ENCODE data around the gene PIGT.
A peak's percentile ranks its signal among the peaks of the same experiment; 100 is the strongest.
"Not testable (repeated sequence)": the region's sequence is repeated elsewhere in the genome, so short reads cannot be mapped to it uniquely, and the experiment has no call there.

The PIGT gene

DNA sequence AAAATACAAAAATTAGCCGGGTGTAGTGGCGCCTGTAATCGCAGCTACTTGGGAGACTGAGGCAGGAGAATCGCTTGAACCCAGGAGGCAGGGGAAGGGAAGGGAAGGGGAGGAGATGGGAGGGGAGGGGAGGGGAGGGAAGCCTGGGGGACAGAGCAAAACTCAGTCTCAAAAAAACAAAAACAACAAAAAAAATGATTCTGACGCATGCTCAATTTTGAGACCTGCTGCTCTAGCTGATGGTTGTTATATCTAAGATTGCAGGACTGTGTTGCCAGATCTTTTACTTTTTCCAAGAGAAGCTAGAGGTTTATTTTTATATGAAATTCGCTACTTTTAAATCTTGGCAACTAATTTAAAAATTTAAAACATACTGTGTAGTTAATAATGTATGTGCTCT is 51.2 kb downstream of the PIGT start:
- DNase-seq = no peak

DNA sequence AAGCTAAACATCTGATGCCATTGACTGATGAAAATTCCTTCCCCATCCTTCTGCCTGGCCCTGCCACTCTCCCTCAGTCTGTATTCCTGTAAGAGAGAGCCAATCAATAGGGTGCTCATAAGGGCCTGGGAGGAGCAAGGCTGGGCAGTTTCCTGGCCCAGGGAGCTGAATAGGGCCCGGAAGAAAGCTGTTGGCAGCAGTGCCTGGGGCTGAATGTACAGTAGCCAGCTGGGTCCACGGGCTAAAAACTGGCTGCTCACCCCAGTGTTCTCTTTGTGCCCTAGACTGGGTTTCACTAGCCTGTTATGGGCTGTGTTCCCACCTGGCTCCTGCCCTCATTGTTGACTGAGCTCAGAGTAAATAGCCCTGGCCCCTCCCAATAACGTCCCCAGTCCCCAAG is 51.9 kb downstream of the PIGT start:
- DNase-seq = no peak

DNA sequence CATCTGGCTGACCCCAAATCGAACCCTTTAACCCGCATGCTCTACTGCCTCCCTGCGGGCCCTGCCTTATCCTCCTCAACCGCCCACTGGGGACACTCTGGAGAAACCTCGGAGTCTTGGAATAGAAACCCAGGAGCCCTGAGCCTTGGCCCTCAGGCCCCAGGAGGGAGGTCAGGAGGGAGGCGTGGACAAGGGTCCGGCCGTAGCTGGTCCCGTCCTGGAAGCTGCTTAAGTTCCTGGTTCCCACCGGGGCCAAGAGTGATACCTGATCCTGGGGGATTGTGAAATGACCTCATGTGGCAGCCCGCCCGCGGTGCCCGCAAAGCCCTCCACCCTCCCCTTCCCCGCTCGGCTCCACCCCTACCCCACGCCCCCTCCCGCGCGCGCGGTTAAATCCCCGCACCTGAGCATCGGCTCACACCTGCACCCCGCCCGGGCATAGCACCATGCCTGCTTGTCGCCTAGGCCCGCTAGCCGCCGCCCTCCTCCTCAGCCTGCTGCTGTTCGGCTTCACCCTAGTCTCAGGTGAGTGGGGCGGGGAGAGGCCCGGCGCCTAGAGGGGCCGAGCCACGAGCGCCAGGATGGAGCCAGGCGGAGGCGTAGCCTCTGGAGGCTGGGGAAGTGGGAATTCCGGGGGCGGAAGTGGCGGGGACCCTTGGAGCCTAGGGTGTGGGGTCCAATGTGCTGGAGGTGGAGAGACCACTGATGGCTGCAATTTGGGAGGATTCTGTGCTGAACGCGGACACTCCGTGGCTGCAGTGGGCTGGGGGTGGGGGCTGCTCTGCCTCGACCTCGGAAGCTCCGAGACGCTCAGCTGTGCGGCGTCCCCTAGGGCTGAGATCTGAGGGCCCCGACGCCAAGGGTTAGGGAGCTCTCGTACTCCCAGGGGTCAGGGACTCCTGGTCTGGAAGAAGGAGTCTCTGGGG is 53.7 kb downstream of the PIGT start, which contains the start of gene WFDC2:
Gene WFDC2 (plus strand): TSS at position 418 of the 926 bp plus-strand sequence. CDS start 29 bp downstream, at position 447.
- DNase-seq = no peak

DNA sequence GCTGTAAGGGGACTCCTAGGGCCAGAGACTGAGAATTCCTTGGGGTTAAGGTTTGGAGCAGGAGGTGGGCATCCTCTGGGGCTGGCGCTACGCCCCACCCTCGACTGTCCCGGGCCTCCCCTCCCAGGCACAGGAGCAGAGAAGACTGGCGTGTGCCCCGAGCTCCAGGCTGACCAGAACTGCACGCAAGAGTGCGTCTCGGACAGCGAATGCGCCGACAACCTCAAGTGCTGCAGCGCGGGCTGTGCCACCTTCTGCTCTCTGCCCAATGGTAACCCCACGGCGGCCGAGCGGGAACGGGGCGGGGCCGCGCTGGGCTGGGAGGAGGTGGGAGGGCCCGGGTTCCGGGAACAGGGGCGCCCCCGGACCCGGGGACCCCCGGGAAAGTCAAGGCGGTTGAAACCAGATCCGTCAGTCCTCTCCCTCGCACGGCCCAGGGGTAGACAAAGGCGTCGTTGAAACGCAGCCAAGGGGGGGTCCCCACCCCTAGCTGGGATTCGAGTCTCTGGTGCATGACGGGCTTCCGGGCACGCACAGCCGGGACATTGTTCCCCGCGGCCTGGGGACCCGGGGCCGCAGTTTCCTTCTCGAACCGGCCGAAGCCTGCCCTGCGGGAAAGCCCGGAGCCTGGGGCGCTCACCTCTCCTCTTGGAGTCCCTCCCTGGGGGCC is 54.5 kb downstream of the PIGT start:
- DNase-seq = peak in 2 of 6 experiments; percentile 6 to 24

DNA sequence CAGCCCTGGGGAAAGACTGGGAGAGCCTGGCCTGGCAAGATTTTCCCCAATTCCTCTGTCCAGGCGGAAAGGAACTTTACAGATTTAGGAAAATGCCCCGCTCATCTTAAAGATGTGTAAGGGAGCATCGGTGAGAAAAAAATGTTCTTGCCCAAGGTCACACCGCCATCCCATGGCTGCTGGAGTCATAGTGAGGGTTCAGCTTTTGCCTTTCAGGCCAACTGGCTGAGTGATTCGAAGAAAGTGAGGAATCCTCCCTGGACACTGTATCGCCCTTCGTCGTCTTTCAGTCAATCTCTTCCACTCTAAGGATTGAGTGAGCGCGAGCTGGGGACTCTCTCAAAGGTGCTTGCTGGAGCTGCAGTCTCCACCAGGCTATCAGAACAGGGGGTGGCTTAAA is 55.0 kb downstream of the PIGT start:
- DNase-seq = peak in 1 of 6 experiments; percentile 18

DNA sequence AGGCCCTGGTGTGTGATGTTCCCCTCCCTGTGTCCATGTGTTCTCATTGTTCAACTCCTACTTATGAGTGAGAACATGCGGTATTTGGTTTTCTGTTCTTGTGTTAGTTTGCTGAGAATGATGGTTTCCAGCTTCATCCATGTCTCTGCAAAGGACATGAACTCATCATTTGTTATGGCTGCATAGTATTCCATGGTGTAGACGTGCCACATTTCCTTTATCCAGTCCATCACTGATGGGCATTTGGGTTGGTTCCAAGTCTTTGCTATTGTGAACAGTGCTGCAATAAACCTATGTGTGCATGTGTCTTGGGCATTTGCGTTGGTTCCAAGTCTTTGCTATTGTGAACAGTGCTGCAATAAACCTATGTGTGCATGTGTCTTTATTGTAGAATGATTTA is 56.3 kb downstream of the PIGT start:
- not testable (repeated sequence) for DNase-seq
